NB4 (cell line): ENCODE results near the gene SLC5A10.
"Not testable (repeated sequence)": the region's sequence is repeated elsewhere in the genome, so short reads cannot be mapped to it uniquely, and the experiment has no call there.

ENCODE experiments used
- POLR2A ChIP-seq: IDR thresholded peaks from 2 replicates; pipeline ENCODE4 v1.6.1; 2011; ENCODE audit warnings: mild to moderate bottlenecking; ENCODE audit not compliant: insufficient read length; ENCODE audit errors: extremely low read depth
- TF ChIP-seq, protein P1 (sequence below): IDR thresholded peaks from one replicate; pipeline ENCODE4 v1.5.1; 2012; ENCODE audit warnings: low read depth, low read length

DNA sequence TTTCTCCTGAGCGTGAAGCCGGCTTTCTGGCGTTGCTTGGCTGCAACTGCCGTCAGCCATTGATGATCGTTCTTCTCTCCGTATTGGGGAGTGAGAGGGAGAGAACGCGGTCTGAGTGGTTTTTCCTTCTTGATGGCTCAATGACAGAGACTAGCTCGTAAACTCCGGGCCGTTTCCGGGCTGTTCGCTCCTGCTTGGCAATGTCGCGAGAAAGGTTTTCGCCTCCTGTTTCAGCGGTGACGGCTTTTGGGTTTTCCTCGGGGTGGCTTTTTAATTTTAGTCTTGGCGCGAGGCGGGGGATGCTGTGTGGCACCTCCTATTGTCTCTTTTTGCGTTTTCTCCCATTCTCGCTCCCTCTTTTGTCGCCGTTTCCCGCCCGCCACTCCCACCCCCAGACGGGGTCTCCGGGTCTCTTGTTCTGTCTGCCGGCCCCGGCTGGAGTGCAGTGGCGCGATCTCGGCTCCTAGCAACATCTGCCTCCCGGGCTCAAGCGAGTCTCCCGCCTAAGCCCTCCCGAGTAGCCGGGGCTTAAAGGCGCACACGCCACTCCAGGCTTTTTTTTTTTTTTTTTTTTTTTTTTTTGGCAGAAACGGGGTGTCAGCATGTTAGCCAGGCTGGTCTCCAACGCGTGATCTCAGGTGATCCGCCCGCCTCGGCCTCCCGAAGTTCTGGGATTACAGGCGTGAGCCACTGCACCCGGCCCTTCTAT, 110.2 kb downstream of the SLC5A10 start:
- TF ChIP-seq, protein P1, sequence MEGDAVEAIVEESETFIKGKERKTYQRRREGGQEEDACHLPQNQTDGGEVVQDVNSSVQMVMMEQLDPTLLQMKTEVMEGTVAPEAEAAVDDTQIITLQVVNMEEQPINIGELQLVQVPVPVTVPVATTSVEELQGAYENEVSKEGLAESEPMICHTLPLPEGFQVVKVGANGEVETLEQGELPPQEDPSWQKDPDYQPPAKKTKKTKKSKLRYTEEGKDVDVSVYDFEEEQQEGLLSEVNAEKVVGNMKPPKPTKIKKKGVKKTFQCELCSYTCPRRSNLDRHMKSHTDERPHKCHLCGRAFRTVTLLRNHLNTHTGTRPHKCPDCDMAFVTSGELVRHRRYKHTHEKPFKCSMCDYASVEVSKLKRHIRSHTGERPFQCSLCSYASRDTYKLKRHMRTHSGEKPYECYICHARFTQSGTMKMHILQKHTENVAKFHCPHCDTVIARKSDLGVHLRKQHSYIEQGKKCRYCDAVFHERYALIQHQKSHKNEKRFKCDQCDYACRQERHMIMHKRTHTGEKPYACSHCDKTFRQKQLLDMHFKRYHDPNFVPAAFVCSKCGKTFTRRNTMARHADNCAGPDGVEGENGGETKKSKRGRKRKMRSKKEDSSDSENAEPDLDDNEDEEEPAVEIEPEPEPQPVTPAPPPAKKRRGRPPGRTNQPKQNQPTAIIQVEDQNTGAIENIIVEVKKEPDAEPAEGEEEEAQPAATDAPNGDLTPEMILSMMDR = not testable (repeated sequence)
- not testable (repeated sequence) for TF ChIP-seq POLR2A
